GM19035 (cell line): ENCODE results near the gene GOLGA6C.
"Not testable (repeated sequence)": the region's sequence is repeated elsewhere in the genome, so short reads cannot be mapped to it uniquely, and the experiment has no call there.

Experiments
- ATAC-seq: cut with Tn5 transposase; IDR thresholded peaks from one replicate; pipeline ENCODE4 v1.9.1; 2021; ENCODE audit not compliant: unreplicated experiment

The GOLGA6C gene

GRCh38 chr15:75252285-75252684, 5.8 kb upstream of the GOLGA6C start:
- ATAC-seq: not testable (repeated sequence)

GRCh38 chr15:75258620-75259343, 648 bp downstream of the GOLGA6C start:
- ATAC-seq: not testable (repeated sequence)

- ATAC-seq: not testable (repeated sequence)
Observed at GRCh38 chr15:75259873-75260272, 1.7 kb downstream of the GOLGA6C start.

GRCh38 chr15:75273751-75274359, 15.7 kb downstream of the GOLGA6C start:
- ATAC-seq: not testable (repeated sequence)

GRCh38 chr15:75274509-75275107, 16.5 kb downstream of the GOLGA6C start:
- ATAC-seq: peak; percentile 77

- not testable (repeated sequence) for ATAC-seq
Observed at GRCh38 chr15:75275617-75276016, 17.5 kb downstream of the GOLGA6C start.

GRCh38 chr15:75278497-75278896, 20.4 kb downstream of the GOLGA6C start:
- ATAC-seq: not testable (repeated sequence)

GRCh38 chr15:75282572-75282971, 24.4 kb downstream of the GOLGA6C start, which contains the start of gene GOLGA6D:
Gene GOLGA6D, plus strand, starts transcription at chr15:75282835. Its CDS starts 41 bp downstream, at chr15:75282876.
- not testable (repeated sequence) for ATAC-seq

GRCh38 chr15:75284152-75284551, 26.0 kb downstream of the GOLGA6C start:
- ATAC-seq: not testable (repeated sequence)

GRCh38 chr15:75293660-75294059, 35.5 kb downstream of the GOLGA6C start:
- not testable (repeated sequence) for ATAC-seq

- peak; percentile 59 for ATAC-seq
Observed at GRCh38 chr15:75298541-75299310, 40.6 kb downstream of the GOLGA6C start.

- peak; percentile 49 for ATAC-seq
Observed at GRCh38 chr15:75299311-75299688, 41.2 kb downstream of the GOLGA6C start.

- ATAC-seq: not testable (repeated sequence)
Observed at GRCh38 chr15:75300026-75300425, 41.9 kb downstream of the GOLGA6C start.

- ATAC-seq: no peak
Observed at GRCh38 chr15:75302318-75302717, 44.2 kb downstream of the GOLGA6C start.

- not testable (repeated sequence) for ATAC-seq
Observed at GRCh38 chr15:75302753-75303152, 44.6 kb downstream of the GOLGA6C start.

- no peak for ATAC-seq
Observed at GRCh38 chr15:75306188-75306587, 48.1 kb downstream of the GOLGA6C start.

- ATAC-seq: no peak
Observed at GRCh38 chr15:75307778-75308390, 49.8 kb downstream of the GOLGA6C start.

- no peak for ATAC-seq
Observed at GRCh38 chr15:75309711-75310110, 51.6 kb downstream of the GOLGA6C start.

- ATAC-seq: not testable (repeated sequence)
Observed at GRCh38 chr15:75312548-75312947, 54.4 kb downstream of the GOLGA6C start.

- ATAC-seq: no peak
Observed at GRCh38 chr15:75313116-75313845, 55.1 kb downstream of the GOLGA6C start.
